Liver (tissue), 9 donors: ENCODE data around the gene IDH3B. TPM values are rescaled to one million over a fixed set of nuclear protein-coding genes. Genes with fewer than 3 reads are reported as not detected.

Experiments
- DNase-seq: peaks from one replicate; pipeline ENCODE4 v3.0.0-alpha.2; 2017; ENCODE audit warnings: low spot score
- H3K27ac ChIP-seq, 2 donors: one replicate each; pipeline ENCODE4 v1.7.0; 2013; ENCODE audit warnings: inconsistent platforms in 2 of 2, low read length in 2 of 2, control low read depth in 1 of 2, low read depth in 1 of 2, mild to moderate bottlenecking in 1 of 2
- H3K27me3 ChIP-seq, 4 donors: one replicate each; pipeline versions ENCODE4 v1.6.1 to v1.7.0; 2013; ENCODE audit warnings: low read length in 3 of 4, inconsistent platforms in 1 of 4, mild to moderate bottlenecking in 1 of 4, moderate library complexity in 1 of 4; ENCODE audit not compliant: control insufficient read depth in 4 of 4, insufficient read depth in 4 of 4
- H3K36me3 ChIP-seq, 4 donors: one replicate each; pipeline versions ENCODE4 v1.6.1 to v1.7.0; 2013; ENCODE audit warnings: low read length in 3 of 4, mild to moderate bottlenecking in 3 of 4, low read depth in 1 of 4, moderate library complexity in 1 of 4; ENCODE audit not compliant: control insufficient read depth in 4 of 4, insufficient read depth in 3 of 4
- H3K4me1 ChIP-seq, 4 donors: one replicate each; pipeline versions ENCODE4 v1.6.1 to v1.7.0; 2013; ENCODE audit warnings: low read length in 3 of 4, mild to moderate bottlenecking in 3 of 4, moderate library complexity in 1 of 4; ENCODE audit not compliant: control insufficient read depth in 4 of 4, insufficient read depth in 4 of 4
- H3K4me3 ChIP-seq, 3 donors: one replicate each; pipeline versions ENCODE4 v1.6.1 to v1.7.0; 2013; ENCODE audit warnings: low read length in 3 of 3, control low read depth in 1 of 3, low read depth in 1 of 3, mild to moderate bottlenecking in 1 of 3
- H3K9ac ChIP-seq, 2 donors: one replicate each; pipeline ENCODE4 v1.7.0; 2013; ENCODE audit warnings: low read length in 2 of 2, mild to moderate bottlenecking in 2 of 2, moderate library complexity in 2 of 2, control low read depth in 1 of 2, low read depth in 1 of 2
- H3K9me3 ChIP-seq, 4 donors: one replicate each; pipeline versions ENCODE4 v1.6.1 to v1.7.0; 2013; ENCODE audit warnings: low read length in 3 of 4; ENCODE audit not compliant: control insufficient read depth in 4 of 4
- ATF3 ChIP-seq: IDR thresholded peaks from 2 replicates; pipeline ENCODE4 v1.6.1; 2016; ENCODE audit warnings: antibody characterized with exemption
- CTCF ChIP-seq: fragments of 150-350 bp; IDR thresholded peaks from 2 replicates; pipeline ENCODE4 v1.5.1; 2017; ENCODE audit warnings: improper control_type of control experiment, low read depth, low read length; ENCODE audit not compliant: missing input control
- FOXA1 ChIP-seq: IDR thresholded peaks from 2 replicates; pipeline ENCODE4 v1.6.1; 2016; ENCODE audit warnings: antibody characterized with exemption
- FOXA2 ChIP-seq: IDR thresholded peaks from 2 replicates; pipeline ENCODE4 v1.6.1; 2016; ENCODE audit warnings: antibody characterized with exemption
- GABPA ChIP-seq, 2 donors: IDR thresholded peaks in 1 of 2; conservative IDR thresholded peaks in 1 of 2; 2 replicates each; pipeline ENCODE4 v1.6.1; 2016; ENCODE audit warnings: antibody characterized with exemption in 2 of 2, mild to moderate bottlenecking in 1 of 2, moderate library complexity in 1 of 2
- HNF4G ChIP-seq: IDR thresholded peaks from 2 replicates; pipeline ENCODE4 v1.6.1; 2016; ENCODE audit warnings: antibody characterized with exemption
- JUND ChIP-seq, 2 donors: IDR thresholded peaks; 2 replicates each; pipeline ENCODE4 v1.6.1; 2016; ENCODE audit warnings: antibody characterized with exemption in 2 of 2
- NR2F2 ChIP-seq: IDR thresholded peaks from 2 replicates; pipeline ENCODE4 v1.6.1; 2016; ENCODE audit warnings: antibody characterized with exemption
- RAD21 ChIP-seq, 2 donors: IDR thresholded peaks; 2 replicates each; pipeline ENCODE4 v1.6.1; 2016; ENCODE audit warnings: antibody characterized with exemption in 2 of 2, mild to moderate bottlenecking in 2 of 2
- REST ChIP-seq: IDR thresholded peaks from 2 replicates; pipeline ENCODE4 v1.6.1; 2016; ENCODE audit warnings: antibody characterized with exemption, mild to moderate bottlenecking
- TAF1 ChIP-seq: conservative IDR thresholded peaks from 2 replicates; pipeline ENCODE4 v1.6.1; 2016; ENCODE audit warnings: antibody characterized with exemption, mild to moderate bottlenecking
- YY1 ChIP-seq: IDR thresholded peaks from 2 replicates; pipeline ENCODE4 v1.6.1; 2016; ENCODE audit warnings: antibody characterized with exemption, mild to moderate bottlenecking
- ZBTB33 ChIP-seq: IDR thresholded peaks from 2 replicates; pipeline ENCODE4 v1.6.1; 2016; ENCODE audit warnings: antibody characterized with exemption
- WGBS: extraction: QIAGEN DNeasy Blood & Tissue Kit; methylation state at CpG from one replicate; pipeline ENCODE4 v1.1.7; 2013; 5-methylcytosine and 5-hydroxymethylcytosine counted together
- polyA plus RNA-seq, 2 donors: library from polyadenylated mRNA; stranded (reverse) in 1 of 2; unstranded in 1 of 2; fragments of 200-250 nt in 1 of 2; fragments of >200 nt in 1 of 2; fragmentation: Nextera tagmentation in 1 of 2; extraction: Ambion mirVana in 1 of 2; gene quantifications; one replicate each; pipeline versions ENCODE4 v1.2.1 to v1.2.3, GENCODE V29; 2013 to 2015
- total RNA-seq, 2 donors: library from RNA; depleted of rRNA; stranded (reverse); fragments of >200 nt; gene quantifications; one replicate each; pipeline ENCODE4 v1.2.3, GENCODE V29; 2014
- donor health status: healthy.
- donor health status: healthy.
- donor health status: healthy.
- donor health status: healthy.
- donor health status: healthy.

Gene IDH3B
- total and polyA plus RNA-seq, 4 donors, result 34.3 to 68.6 (median 52.7) TPM

GRCh38 chr20:2619961-2620595 is 43.9 kb downstream of the IDH3B start:
- no peak for TF ChIP-seq RAD21 (IDR thresholded peaks at IDR 0.05)
- TF ChIP-seq REST, result no peak
- no peak for TF ChIP-seq HNF4G
- no peak for TF ChIP-seq FOXA1
- TF ChIP-seq ATF3, result no peak
- no peak for TF ChIP-seq NR2F2
- TF ChIP-seq CTCF, result no peak
- no peak for TF ChIP-seq GABPA (IDR thresholded peaks at IDR 0.05 in 1 of 2, conservative IDR thresholded peaks at IDR 0.05 in 1 of 2)
- DNase-seq, result no peak
- H3K9me3 ChIP-seq, result no peaks in the 10 kb centered on the region
- H3K27ac ChIP-seq, result no peak overlapping the region
- no peaks in the 10 kb centered on the region for H3K36me3 ChIP-seq
- no peak overlapping the region for H3K4me3 ChIP-seq
- WGBS, result 86% methylated on average over 3 of the region's 3 CpGs
- H3K27me3 ChIP-seq, result no peaks in the 10 kb centered on the region
- no peak overlapping the region for H3K9ac ChIP-seq
- no peaks in the 10 kb centered on the region for H3K4me1 ChIP-seq

- H3K9ac ChIP-seq, result no peak overlapping the region
- H3K27me3 ChIP-seq, result no peaks in the 10 kb centered on the region
- WGBS, result 89% methylated on average over 2 of the region's 2 CpGs
- H3K36me3 ChIP-seq, result no peaks in the 10 kb centered on the region
- DNase-seq, result no peak
- H3K4me1 ChIP-seq, result no peaks in the 10 kb centered on the region
- no peaks in the 10 kb centered on the region for H3K9me3 ChIP-seq
- no peak overlapping the region for H3K4me3 ChIP-seq
- TF ChIP-seq TAF1 (no peak), FOXA1 (no peak), CTCF (no peak), HNF4G (no peak), FOXA2 (no peak), JUND (IDR thresholded peaks at IDR 0.05) (no peak), ZBTB33 (no peak), YY1 (no peak)
- H3K27ac ChIP-seq, result no peak overlapping the region
Observed at GRCh38 chr20:2619337-2619736, 44.7 kb downstream of the IDH3B start.
